AG04450 (cell line): Measurements from ENCODE around the gene UGT1A4. TPM values are rescaled to one million over a fixed set of nuclear protein-coding genes. Genes with fewer than 3 reads are reported as not detected.

Experiments used
- CTCF ChIA-PET: fragments of 300-600, 350-600 bp; formaldehyde crosslinking; extraction: SDS; loops from one replicate; lab custom pipeline; 2022; ENCODE audit warnings: antibody characterized with exemption, inconsistent platforms; lab: Charles Lee
- POLR2A ChIA-PET: fragments of 350-600 bp; formaldehyde crosslinking; extraction: SDS; loops from one replicate; lab custom pipeline; 2021; ENCODE audit warnings: antibody characterized with exemption, inconsistent platforms; lab: Yijun Ruan, JAX
- DNase-seq: peaks from one replicate; pipeline ENCODE4 v3.0.0-alpha.2; 2011; ENCODE audit warnings: low read depth, low spot score
- H3K27ac ChIP-seq: one replicate; pipeline ENCODE4 v1.5.1; 2012; ENCODE audit warnings: low read depth, low read length, control low read depth
- H3K27me3 ChIP-seq: one replicate; pipeline ENCODE4 v1.6.0; 2012; ENCODE audit warnings: low read length; ENCODE audit not compliant: control insufficient read depth, insufficient read depth
- H3K4me3 ChIP-seq: 2 replicates; pipeline ENCODE4 v1.5.1; 2011; ENCODE audit warnings: mild to moderate bottlenecking, low read depth, low read length, control low read depth
- H3K9me3 ChIP-seq: 2 replicates; pipeline ENCODE4 v1.5.1; 2012; ENCODE audit warnings: low read length; ENCODE audit not compliant: control insufficient read depth, insufficient read depth
- polyA plus RNA-seq: library from polyadenylated mRNA; depleted of rRNA; stranded (reverse); fragments of >200 nt; gene quantifications from 2 replicates; pipeline ENCODE4 v1.2.3, GENCODE V29; 2011
- TF ChIP-seq, protein P1 (sequence below): IDR thresholded peaks from 2 replicates; pipeline ENCODE4 v1.5.1; 2011; ENCODE audit warnings: low read depth, low read length, control low read depth, inconsistent platforms

UGT1A4 gene
- polyA plus RNA-seq, 1 experiment = not detected

DNA sequence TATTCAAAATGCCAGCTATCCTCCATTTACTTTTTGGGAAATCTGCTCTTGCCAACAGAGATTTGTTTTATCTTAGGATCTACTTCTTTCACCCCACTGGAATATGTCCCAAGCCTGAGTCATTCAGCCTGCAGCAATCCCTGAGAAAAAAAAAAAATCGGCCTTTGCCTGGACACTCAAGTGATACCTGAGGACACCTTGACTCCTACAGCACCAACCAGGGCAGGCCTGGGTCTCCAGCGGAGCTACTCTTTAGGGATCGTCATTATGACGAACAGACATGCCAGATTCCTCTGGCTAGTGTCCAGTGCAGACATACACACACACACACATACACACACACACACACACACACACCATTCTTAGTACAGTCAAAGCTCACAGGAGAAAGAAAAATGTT, 28.1 kb upstream of the UGT1A4 start:
- TF ChIP-seq, protein P1, sequence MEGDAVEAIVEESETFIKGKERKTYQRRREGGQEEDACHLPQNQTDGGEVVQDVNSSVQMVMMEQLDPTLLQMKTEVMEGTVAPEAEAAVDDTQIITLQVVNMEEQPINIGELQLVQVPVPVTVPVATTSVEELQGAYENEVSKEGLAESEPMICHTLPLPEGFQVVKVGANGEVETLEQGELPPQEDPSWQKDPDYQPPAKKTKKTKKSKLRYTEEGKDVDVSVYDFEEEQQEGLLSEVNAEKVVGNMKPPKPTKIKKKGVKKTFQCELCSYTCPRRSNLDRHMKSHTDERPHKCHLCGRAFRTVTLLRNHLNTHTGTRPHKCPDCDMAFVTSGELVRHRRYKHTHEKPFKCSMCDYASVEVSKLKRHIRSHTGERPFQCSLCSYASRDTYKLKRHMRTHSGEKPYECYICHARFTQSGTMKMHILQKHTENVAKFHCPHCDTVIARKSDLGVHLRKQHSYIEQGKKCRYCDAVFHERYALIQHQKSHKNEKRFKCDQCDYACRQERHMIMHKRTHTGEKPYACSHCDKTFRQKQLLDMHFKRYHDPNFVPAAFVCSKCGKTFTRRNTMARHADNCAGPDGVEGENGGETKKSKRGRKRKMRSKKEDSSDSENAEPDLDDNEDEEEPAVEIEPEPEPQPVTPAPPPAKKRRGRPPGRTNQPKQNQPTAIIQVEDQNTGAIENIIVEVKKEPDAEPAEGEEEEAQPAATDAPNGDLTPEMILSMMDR = no peak
- H3K27ac ChIP-seq = no peak overlapping the region
- H3K4me3 ChIP-seq = no peak overlapping the region
- ChIA-PET POLR2A (no interaction called here), CTCF (interaction anchor here (0.5 to 0.8 kb wide), 2 partner anchors 17 to 22 kb away, joined by 3 to 4 read pairs; partner anchors contain the start of gene UGT1A5)
- peaks cover 4% of the 10 kb centered on the region for H3K27me3 ChIP-seq
- no peak for DNase-seq
- H3K9me3 ChIP-seq = no peaks in the 10 kb centered on the region

DNA sequence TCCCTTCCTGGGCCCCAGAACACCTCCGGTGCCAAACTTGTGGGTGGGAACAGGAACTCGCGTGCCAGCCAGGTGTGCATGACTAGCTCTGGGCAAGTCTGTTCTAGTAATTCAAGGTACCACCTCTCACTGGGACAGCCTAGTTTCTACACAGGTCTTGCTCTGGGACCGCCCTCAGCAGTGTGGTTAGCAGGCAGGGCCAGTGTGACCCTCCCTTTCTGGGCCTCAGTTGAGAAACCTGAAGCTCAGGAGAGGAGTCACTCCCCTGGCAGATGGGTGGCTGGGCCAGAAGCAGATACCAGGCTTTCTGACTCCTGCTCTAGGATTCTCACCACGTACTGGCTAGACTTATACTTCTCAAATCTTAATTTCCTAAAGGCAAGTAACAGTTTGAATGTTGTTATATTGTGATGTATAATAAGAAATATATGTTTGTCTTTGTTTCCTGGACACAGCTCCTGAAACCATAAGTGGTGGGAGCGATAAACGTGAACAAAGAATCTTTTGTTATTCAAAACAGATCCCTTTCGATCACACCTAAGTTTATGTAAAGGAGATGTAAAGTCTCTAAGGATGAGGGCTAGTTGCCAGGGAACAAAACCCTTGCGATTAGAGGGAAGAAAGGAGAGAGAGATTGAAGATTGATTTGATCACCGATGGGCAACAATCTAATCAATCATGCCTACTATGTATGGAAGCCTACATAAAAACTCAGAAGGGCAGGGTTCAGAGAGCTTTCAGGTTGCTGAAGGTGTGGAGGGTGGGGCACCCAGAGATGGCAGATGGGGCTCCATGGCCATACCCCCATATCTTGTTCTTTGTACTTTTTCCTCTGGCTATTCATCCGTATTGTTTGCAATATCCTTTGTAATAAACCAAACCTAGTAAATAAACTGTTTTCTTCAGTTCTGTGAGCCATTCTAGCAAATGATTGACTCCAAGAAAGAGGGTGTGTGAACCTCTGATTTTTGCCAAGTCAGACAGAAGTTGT, 26.8 kb upstream of the UGT1A4 start:
- H3K27me3 ChIP-seq = peaks cover 3% of the 10 kb centered on the region
- CTCF ChIA-PET = no interaction called here
- H3K27ac ChIP-seq = no peak overlapping the region
- H3K9me3 ChIP-seq = no peaks in the 10 kb centered on the region
- DNase-seq = no peak
- POLR2A ChIA-PET = no interaction called here
- H3K4me3 ChIP-seq = no peak overlapping the region
- TF ChIP-seq, protein P1 = no peak

DNA sequence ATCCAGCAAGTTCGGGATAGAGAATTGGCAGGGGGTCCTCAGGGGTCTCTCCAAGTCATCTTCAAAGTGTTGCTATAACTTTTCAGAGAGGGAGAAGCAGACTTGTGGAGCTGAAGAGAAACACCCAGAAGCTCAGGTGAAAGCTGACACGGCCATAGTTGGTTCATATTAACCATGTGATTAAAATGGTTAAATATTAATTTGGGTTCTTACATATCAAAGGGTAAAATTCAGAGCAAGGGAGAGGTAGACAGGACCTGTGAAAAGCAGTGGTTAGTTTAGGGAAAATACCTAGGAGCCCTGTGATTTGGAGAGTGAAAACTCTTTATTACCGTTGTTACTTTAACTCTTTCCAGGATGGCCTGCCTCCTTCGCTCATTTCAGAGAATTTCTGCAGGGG, 25.9 kb upstream of the UGT1A4 start, which contains the start of gene UGT1A6:
TSS of gene UGT1A6 (plus strand) at position 243 of the 400 bp plus-strand sequence. CDS start at position 358, 115 bp downstream.
- Histone ChIP-seq H3K27ac (no peak within 1 kb of the TSS), H3K27me3 (peaks cover 2% of the 10 kb centered on the region), H3K9me3 (no peaks in the 10 kb centered on the region), H3K4me3 (no peak within 1 kb of the TSS)
- ChIA-PET CTCF (no interaction called here), POLR2A (no interaction called here)
- TF ChIP-seq, protein P1 = no peak
- no peak for DNase-seq

GRCh38 chr2:233693963-233694362, 24.6 kb upstream of the UGT1A4 start:
- CTCF ChIA-PET = no interaction called here
- DNase-seq = no peak
- TF ChIP-seq, protein P1 = no peak
- no peak overlapping the region for H3K4me3 ChIP-seq
- H3K27ac ChIP-seq = no peak overlapping the region
- H3K27me3 ChIP-seq = peaks cover 2% of the 10 kb centered on the region
- POLR2A ChIA-PET = no interaction called here
- no peaks in the 10 kb centered on the region for H3K9me3 ChIP-seq

GRCh38 chr2:233698740-233699139, 19.8 kb upstream of the UGT1A4 start:
- no peak overlapping the region for H3K27ac ChIP-seq
- H3K4me3 ChIP-seq = no peak overlapping the region
- TF ChIP-seq, protein P1 = no peak
- H3K9me3 ChIP-seq = 0 out of 2 replicates have a peak, but pooled peaks cover under 1% of the 10 kb centered on the region
- ChIA-PET CTCF (interaction anchor here (0.8 kb wide), 1 partner anchor 250 kb away, joined by 3 read pairs; no protein-coding TSS in a partner anchor), POLR2A (no interaction called here)
- peaks cover 2% of the 10 kb centered on the region for H3K27me3 ChIP-seq
- DNase-seq = no peak
